HPDE6-E6E7 (cell line): ENCODE results near the gene ARID3C.
"Not testable (repeated sequence)": the region's sequence is repeated elsewhere in the genome, so short reads cannot be mapped to it uniquely, and the experiment has no call there.

Experiments
- DNase-seq: peaks from one replicate; pipeline ENCODE4 v3.0.0; 2011; ENCODE audit warnings: missing footprints; ENCODE audit errors: extremely low spot score

Gene ARID3C

GRCh38 chr9:34652602-34653000 lies 23.7 kb upstream of the ARID3C start:
- DNase-seq, result no peak

DNA sequence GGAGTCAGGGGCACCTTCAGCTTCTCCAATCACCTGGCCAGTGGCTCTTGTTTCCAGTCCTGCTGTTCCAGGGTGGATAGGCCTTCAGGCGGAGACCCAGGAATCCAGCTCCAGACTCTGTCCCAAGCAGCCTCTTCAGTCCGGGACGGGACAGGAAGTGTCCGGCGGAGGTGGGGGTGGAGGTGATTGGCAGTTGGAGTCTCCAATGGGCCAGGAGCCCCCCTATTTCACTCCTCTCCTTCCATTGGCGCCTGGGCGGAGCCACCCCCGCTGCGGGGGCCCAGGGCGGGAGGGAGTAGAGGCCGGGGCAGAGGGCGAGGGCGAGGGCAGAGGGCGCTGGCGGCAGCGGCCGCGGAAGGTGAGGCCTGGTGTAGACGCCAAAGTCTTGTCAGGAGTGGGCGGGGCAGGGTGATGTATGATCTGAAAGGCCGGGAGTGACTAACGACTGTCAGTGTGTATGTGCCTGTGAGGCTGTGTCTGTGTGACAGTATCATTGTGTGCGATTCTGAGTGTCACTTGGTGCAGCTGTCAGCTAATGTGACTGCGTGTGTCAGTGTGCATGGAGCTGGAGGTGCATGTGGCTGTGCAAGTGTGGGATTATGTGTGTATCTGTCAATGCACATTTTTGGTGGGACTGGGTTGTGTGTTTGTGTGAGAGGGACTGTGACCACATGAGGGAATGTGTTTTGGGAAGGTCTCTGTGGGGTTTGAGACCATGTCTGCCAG lies 23.2 kb upstream of the ARID3C start, which contains the start of gene IL11RA:
Gene IL11RA, plus strand, starts transcription at position 310 of the 726 bp plus-strand sequence. CDS start 3,033 bp downstream, outside the sequence.
- peak; percentile 76 for DNase-seq

GRCh38 chr9:34651321-34651720 lies 22.5 kb upstream of the ARID3C start:
- DNase-seq, result no peak

GRCh38 chr9:34650816-34651215 lies 21.9 kb upstream of the ARID3C start:
- DNase-seq, result no peak

DNA sequence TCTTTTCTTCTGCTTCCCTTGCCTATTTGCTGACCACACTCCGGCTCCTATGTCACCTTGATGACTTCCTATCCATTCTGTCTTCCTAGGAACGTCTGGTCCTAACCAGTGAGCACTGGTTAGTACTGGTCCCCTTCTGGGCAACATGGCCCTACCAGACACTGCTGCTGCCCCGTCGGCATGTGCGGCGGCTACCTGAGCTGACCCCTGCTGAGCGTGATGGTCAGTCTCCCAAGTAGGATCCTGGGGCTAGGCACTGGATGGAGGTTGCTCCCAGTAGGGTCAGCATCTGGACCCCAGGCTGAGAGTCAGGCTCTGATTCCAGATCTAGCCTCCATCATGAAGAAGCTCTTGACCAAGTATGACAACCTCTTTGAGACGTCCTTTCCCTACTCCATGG lies 19.8 kb upstream of the ARID3C start:
- DNase-seq, result no peak

GRCh38 chr9:34647651-34648050 lies 18.8 kb upstream of the ARID3C start:
- DNase-seq, result no peak

DNA sequence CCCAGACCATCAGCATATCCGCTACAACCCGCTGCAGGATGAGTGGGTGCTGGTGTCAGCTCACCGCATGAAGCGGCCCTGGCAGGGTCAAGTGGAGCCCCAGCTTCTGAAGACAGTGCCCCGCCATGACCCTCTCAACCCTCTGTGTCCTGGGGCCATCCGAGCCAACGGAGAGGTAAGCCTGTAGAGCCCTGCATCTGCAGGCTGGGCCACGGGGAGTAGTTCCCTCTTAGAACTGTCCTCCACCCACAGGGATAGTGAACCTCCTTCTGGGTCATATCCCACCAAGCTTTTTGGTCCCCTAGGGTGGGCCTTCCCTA lies 18.2 kb upstream of the ARID3C start:
- no peak for DNase-seq

- DNase-seq, result peak; percentile 95
Observed at GRCh38 chr9:34646211-34647083, 17.6 kb upstream of the ARID3C start, which contains the start of gene GALT. Gene GALT, plus strand, starts transcription at chr9:34646675. Its CDS starts 30 bp downstream, at chr9:34646705.

GRCh38 chr9:34644766-34645314 lies 16.0 kb upstream of the ARID3C start:
- DNase-seq, result no peak

DNA sequence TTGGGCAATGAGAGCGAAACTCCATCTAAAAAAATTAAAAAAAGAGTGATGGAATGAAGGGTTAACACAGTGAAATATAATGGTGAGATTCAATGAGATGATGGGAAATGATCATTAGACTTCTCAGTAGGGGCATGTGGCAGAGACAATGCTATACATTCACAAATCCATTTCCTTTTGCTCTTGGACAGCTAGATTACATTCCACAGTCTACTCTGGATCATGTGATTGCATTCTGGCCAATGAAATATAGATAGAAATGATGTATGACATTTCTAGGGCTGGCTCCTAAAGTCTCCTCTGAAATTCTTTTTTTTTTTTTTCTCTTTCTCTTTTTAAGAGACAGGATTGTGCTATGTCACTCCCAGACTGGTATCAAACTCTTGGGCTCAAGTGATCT lies 13.8 kb upstream of the ARID3C start:
- DNase-seq, result no peak

DNA sequence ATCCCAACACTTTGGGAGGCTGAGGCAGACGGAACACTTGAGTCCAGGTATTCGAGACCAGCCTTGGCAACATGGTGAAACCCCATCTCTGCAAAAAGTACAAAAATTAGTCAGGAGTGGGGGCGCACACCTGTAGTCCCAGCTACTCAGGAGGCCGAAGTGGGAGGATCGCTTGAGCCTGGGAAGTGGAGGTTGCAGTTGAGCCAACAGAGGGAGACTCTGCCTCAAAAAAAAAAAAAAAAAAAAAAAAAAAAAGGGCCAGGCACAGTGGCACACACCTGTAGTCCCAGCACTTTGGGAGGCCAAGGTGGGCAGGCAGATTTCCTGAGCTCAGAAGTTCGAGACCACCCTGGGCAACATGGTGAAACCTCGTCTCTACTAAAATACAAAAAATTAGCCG lies 10.5 kb upstream of the ARID3C start:
- DNase-seq, result not testable (repeated sequence)

DNA sequence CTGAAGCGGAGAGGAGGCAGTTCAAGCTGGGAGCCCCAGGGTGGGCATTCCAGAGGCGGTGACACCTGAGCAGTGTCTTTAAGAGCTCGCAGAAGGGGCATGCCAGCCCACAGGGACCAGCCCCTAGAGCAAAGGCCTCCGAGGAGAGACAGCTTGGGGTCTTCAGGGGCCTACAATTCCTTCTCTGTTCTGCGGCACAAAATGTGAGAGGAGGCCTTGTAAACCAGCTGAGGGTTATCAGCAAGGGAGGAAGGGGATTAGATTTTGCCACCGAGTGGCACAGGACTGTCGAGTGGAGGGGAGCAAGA lies 9.2 kb upstream of the ARID3C start:
- DNase-seq, result no peak

DNA sequence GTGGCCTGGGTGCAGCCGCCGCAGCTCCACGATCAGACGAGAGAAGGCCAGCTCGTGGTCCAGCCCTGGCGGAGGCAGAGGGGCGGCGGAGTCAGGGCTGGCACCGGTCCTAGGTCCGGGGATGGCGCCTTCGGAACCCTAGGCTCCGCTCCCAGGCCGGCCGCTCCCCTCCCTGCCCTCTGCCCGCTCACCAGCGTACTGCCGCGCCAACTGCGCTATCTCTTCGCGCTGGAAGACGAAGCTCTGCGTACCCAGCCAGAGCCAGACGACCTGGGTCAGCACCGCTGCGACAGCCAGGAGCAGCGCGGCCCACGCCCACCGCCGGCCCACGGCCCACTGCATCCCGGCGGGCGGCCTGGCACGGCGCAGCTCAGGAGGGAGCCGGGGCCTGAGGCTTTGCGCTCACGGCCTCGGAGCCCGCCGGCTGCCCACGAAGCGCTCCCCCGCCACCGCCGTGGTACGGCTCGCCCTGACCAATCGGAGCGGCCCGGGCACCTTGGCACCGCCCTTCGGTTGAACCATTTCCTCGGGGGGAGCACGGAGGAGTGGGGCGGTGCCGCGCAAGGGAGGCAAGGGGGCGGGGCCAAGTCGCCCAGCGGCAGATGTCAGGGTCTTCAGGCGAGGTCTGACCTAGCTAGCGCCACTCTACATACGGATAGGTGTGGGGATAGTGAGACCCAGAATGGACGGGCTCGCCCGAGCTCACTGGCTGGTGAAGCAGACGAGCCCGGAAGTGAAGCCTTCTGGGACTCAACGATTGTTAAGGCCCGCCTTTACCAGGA lies 8.7 kb upstream of the ARID3C start, which contains the start of gene SIGMAR1:
Gene SIGMAR1, minus strand, starts transcription at position 432 of the 782 bp plus-strand sequence. Its CDS starts 90 bp downstream, at position 342.
- DNase-seq, result peak; percentile 93

DNA sequence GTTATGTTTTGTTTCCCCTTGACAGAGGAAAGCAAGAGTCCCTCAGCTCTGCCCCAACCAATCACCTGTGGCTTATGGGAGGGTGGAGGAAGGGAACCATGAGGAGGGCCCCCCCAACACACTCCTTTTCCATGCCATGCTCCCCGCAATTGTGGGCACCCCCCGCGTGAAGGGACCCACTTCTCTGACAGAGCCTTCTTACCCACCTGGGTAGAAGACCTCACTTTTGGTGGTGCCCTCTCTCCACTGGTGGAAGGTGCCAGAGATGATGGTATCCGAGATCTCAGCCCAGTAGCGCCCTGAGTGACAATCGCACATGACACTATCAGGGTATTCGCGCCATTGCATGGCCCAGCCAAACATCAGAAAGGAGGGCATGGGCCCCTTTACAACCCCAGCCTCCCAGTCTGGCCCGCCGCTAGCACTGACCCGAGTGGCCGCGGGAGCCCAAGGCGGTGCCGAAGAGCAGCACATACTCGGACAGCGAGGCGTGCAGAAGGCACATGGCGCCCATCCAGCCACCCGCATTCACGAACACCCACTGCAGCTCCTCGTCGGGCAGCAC lies 8.0 kb upstream of the ARID3C start:
- DNase-seq, result no peak

- DNase-seq, result no peak
Observed at GRCh38 chr9:34635556-34635955, 6.7 kb upstream of the ARID3C start.

DNA sequence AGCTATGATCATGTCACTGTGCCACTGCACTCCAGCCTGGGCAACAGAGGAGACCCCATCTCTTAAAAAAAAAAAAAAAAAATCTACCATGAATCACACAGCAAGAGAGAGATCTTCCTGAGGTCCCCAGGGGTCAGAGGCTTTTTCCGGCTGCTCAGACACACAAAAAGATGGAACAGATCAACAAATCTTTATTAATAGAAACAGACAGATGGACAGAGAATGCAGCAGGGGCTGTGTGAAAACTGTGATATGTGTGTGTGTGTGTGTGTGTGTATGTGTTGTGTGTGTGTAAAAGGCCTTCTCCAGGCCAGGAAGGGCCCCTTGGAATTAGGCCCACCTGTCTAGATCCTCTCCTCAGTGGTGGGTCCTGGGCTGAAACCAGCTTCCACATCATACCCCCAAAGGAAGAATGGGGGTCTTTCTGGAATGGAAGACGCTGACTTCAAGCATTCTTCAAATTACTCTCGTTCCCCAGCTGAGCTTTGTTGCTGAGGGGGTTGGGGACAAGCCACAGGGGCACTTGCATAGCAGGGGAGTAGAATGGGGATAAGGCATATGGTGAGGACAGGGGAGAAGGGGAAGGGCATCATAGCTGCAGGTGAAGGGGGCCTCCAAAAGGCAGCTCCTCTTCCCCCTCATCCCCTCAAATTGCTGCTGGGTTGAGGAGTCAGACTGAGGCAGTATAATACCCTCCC lies 5.8 kb upstream of the ARID3C start:
- no peak for DNase-seq

GRCh38 chr9:34633851-34634550 lies 5.1 kb upstream of the ARID3C start:
- peak; percentile 71 for DNase-seq

- no peak for DNase-seq
Observed at GRCh38 chr9:34633166-34633565, 4.3 kb upstream of the ARID3C start.

GRCh38 chr9:34630402-34631154 lies 1.7 kb upstream of the ARID3C start:
- DNase-seq, result no peak

GRCh38 chr9:34629491-34629808 lies 584 bp upstream of the ARID3C start:
- DNase-seq, result no peak
